ENCODE results near the gene TACR1. TPM values are rescaled to one million over a fixed set of nuclear protein-coding genes. Genes with fewer than 3 reads are reported as not detected.

The TACR1 gene
- total RNA-seq, 1 experiment from 2014 or later = not detected

DNA sequence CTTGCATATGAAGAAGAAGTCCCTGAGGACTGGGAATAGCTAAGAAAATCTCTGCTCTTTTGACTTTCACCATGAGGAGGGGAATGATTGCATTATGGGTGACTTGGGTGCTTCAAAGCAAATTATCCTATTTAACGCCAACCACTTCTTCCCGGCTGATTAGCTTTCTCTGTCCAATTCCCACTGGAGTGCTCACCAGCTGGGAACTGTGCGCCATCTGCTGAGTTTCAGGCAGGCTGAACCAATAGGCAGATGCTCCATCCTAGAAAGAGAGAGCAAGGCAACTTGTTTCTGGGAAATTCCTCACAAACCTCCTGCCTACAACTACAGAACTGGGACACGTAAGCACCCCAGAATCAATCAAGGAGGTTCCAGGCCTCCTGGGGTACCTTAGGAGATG is 191.5 kb downstream of the TACR1 start:
- no peak overlapping the region for H3K4me2 ChIP-seq (ENCODE audit: low read length)
- no peaks in the 10 kb centered on the region for H3F3A ChIP-seq (ENCODE audit: low read length, unreplicated experiment)
- no peaks in the 10 kb centered on the region for H4K20me1 ChIP-seq (ENCODE audit: low read length)
- no peak overlapping the region for H3K9ac ChIP-seq (ENCODE audit: low read length)
- intact Hi-C loops (cut with micrococcal nuclease) = no loop called here
- H3K79me2 ChIP-seq (ENCODE audit: low read length) = no peaks in the 10 kb centered on the region
- no peaks in the 10 kb centered on the region for H3K9me2 ChIP-seq (replicated peaks; ENCODE audit: low read length)
- ChIA-PET POLR2A (ENCODE audit: unreplicated experiment) (no interaction called here), CTCF (no interaction called here)
- TF ChIP-seq EZH2 (IDR thresholded peaks at IDR 0.05; ENCODE audit: low read length, unreplicated experiment) (no peak), EZH2phosphoT487 (IDR thresholded peaks at IDR 0.05; ENCODE audit: borderline replicate concordance, low read length) (no peak)
- TF ChIP-seq, protein P1, sequence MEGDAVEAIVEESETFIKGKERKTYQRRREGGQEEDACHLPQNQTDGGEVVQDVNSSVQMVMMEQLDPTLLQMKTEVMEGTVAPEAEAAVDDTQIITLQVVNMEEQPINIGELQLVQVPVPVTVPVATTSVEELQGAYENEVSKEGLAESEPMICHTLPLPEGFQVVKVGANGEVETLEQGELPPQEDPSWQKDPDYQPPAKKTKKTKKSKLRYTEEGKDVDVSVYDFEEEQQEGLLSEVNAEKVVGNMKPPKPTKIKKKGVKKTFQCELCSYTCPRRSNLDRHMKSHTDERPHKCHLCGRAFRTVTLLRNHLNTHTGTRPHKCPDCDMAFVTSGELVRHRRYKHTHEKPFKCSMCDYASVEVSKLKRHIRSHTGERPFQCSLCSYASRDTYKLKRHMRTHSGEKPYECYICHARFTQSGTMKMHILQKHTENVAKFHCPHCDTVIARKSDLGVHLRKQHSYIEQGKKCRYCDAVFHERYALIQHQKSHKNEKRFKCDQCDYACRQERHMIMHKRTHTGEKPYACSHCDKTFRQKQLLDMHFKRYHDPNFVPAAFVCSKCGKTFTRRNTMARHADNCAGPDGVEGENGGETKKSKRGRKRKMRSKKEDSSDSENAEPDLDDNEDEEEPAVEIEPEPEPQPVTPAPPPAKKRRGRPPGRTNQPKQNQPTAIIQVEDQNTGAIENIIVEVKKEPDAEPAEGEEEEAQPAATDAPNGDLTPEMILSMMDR (conservative IDR thresholded peaks at IDR 0.05; ENCODE audit: low read depth, low read length) = no peak
- no peak overlapping the region for H2AFZ ChIP-seq (ENCODE audit: low read length)
- no peak overlapping the region for H3K4me3 ChIP-seq (ENCODE audit: low read length)
- H3K36me3 ChIP-seq (ENCODE audit: low read depth, low read length) = no peaks in the 10 kb centered on the region
- peaks cover 8% of the 10 kb centered on the region for H3K4me1 ChIP-seq (ENCODE audit: insufficient read depth, low read length)
- H3K27me3 ChIP-seq (ENCODE audit: low read length) = no peaks in the 10 kb centered on the region
- no peaks in the 10 kb centered on the region for H3K9me3 ChIP-seq (ENCODE audit: low read length)
- BruUV-seq (replicated peaks) = no TSS peak
- DNase-seq (no peak), ATAC-seq (no peak)
- no peak overlapping the region for H3K27ac ChIP-seq (ENCODE audit: low read length)

DNA sequence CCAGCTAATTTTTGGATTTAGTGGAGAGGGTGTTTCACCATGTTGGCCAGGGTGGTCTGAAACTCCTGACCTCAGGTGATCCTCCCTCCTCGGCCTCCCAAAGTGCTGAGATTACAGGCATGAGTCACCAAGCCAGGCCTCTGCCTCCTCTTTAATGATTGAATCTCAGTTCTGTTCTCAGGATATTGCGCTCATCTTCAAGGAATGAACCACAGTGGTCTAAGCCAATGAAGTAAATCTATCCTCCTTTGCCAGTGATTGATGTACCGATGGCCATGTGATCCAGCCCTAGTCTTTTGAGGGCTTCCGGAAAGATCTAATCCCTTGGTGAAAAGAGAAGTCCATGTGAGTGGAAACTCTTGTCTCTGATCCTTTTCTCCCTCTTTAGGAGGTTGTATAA is 192.3 kb downstream of the TACR1 start:
- Histone ChIP-seq H3K4me3 (ENCODE audit: low read length) (no peak overlapping the region), H3K9ac (ENCODE audit: low read length) (no peak overlapping the region), H3K4me1 (ENCODE audit: insufficient read depth, low read length) (peaks cover under 1% of the 10 kb centered on the region), H3F3A (ENCODE audit: low read length, unreplicated experiment) (no peaks in the 10 kb centered on the region), H3K9me2 (replicated peaks; ENCODE audit: low read length) (no peaks in the 10 kb centered on the region), H3K27me3 (ENCODE audit: low read length) (no peaks in the 10 kb centered on the region), H3K36me3 (ENCODE audit: low read depth, low read length) (no peaks in the 10 kb centered on the region), H3K9me3 (ENCODE audit: low read length) (no peaks in the 10 kb centered on the region), H4K20me1 (ENCODE audit: low read length) (no peaks in the 10 kb centered on the region), H2AFZ (ENCODE audit: low read length) (no peak overlapping the region), H3K4me2 (ENCODE audit: low read length) (no peak overlapping the region), H3K79me2 (ENCODE audit: low read length) (no peaks in the 10 kb centered on the region), H3K27ac (ENCODE audit: low read length) (no peak overlapping the region)
- intact Hi-C loops (cut with micrococcal nuclease) = no loop called here
- no peak for ATAC-seq
- no peak for DNase-seq
- ChIA-PET POLR2A (ENCODE audit: unreplicated experiment) (no interaction called here), CTCF (no interaction called here)
- BruUV-seq (replicated peaks) = no TSS peak
- TF ChIP-seq, protein P1 (conservative IDR thresholded peaks at IDR 0.05; ENCODE audit: low read depth, low read length) = no peak

DNA sequence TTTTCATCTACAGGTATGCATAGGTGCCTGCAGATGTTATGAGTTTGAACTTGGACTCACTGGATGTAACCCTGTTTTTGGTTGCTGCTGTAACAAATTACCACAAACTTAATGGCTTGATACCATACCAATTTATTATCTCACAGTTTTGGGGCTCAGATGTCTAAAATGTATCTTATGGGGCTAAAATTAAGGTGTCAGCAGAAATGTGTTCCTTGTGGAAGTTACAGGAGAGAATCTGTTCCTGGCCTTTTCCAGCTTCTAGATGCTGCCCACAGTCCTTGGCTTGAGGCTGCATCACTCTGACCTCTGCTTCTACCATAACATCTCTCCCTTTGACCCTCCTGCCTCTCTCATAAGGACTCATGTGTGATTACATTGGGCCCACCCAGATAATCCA is 193.3 kb downstream of the TACR1 start:
- no TSS peak for BruUV-seq (replicated peaks)

More for the DNA sequence above, 193.3 kb downstream of the TACR1 start:
- ChIA-PET CTCF (no interaction called here), POLR2A (ENCODE audit: unreplicated experiment) (no interaction called here)
- no peaks in the 10 kb centered on the region for H3K9me3 ChIP-seq (ENCODE audit: low read length)
- no peaks in the 10 kb centered on the region for H3K79me2 ChIP-seq (ENCODE audit: low read length)
- no peak overlapping the region for H2AFZ ChIP-seq (ENCODE audit: low read length)
- H3K4me2 ChIP-seq (ENCODE audit: low read length) = no peak overlapping the region
- no peak for ATAC-seq
- H3K9me2 ChIP-seq (replicated peaks; ENCODE audit: low read length) = no peaks in the 10 kb centered on the region
- no peak overlapping the region for H3K27ac ChIP-seq (ENCODE audit: low read length)
- no peak overlapping the region for H3K4me3 ChIP-seq (ENCODE audit: low read length)
- H3K27me3 ChIP-seq (ENCODE audit: low read length) = no peaks in the 10 kb centered on the region
- no peaks in the 10 kb centered on the region for H3F3A ChIP-seq (ENCODE audit: low read length, unreplicated experiment)
- no peaks in the 10 kb centered on the region for H3K4me1 ChIP-seq (ENCODE audit: insufficient read depth, low read length)
- DNase-seq = no peak
- TF ChIP-seq, protein P1 (conservative IDR thresholded peaks at IDR 0.05; ENCODE audit: low read depth, low read length) = no peak
- TF ChIP-seq EZH2 (IDR thresholded peaks at IDR 0.05; ENCODE audit: low read length, unreplicated experiment) (no peak), EZH2phosphoT487 (IDR thresholded peaks at IDR 0.05; ENCODE audit: borderline replicate concordance, low read length) (no peak)
- no peaks in the 10 kb centered on the region for H3K36me3 ChIP-seq (ENCODE audit: low read depth, low read length)
- no peak overlapping the region for H3K9ac ChIP-seq (ENCODE audit: low read length)
- H4K20me1 ChIP-seq (ENCODE audit: low read length) = no peaks in the 10 kb centered on the region
- intact Hi-C loops (cut with micrococcal nuclease) = no loop called here
